Activated effector memory CD4-positive, alpha-beta T cell treated with Interleukin-2 at 50 U/mL for 16 hours (primary cell): ENCODE data around the gene GH2.
"Not testable (repeated sequence)": the region's sequence is repeated elsewhere in the genome, so short reads cannot be mapped to it uniquely, and the experiment has no call there.

ENCODE experiments used
- DNase-seq: peaks from one replicate; pipeline ENCODE4 v3.0.0-alpha.2; 2020

The GH2 gene

DNA sequence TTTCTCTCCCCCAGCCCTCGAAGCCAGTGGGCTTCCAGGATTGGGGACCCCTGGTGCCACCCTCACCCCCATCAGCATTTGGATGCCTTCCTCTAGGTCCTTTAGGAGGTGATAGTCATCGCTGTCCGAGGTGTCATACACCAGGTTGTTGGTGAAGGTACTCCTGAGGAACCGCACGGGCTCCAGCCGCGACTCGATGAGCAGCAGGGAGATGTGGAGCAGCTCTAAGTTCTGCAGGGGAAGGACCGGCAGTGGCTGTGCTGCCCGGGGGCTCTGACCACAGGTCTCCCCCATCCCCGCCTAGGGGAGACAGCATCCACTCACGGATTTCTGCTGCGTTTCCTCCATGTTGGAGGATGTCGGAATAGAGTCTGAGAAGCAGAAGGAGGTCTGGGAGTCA, 28.4 kb upstream of the GH2 start:
- no peak for DNase-seq

DNA sequence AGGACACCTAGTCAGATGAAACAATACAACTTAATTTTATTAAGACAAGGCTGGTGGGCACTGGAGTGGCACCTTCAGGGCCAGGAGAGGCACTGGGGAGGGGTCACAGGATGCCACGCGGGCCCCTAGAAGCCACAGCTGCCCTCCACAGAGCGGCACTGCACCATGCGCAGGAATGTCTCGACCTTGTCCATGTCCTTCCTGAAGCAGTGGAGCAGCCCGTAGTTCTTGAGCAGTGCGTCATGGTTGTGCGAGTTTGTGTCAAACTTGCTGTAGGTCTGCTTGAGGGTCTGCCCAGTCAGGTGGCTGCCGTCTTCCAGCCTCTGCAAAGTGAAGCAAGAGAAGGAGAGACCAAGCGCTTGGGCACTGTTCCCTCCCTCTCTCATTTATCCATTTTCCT, 27.8 kb upstream of the GH2 start:
- DNase-seq = not testable (repeated sequence)

DNA sequence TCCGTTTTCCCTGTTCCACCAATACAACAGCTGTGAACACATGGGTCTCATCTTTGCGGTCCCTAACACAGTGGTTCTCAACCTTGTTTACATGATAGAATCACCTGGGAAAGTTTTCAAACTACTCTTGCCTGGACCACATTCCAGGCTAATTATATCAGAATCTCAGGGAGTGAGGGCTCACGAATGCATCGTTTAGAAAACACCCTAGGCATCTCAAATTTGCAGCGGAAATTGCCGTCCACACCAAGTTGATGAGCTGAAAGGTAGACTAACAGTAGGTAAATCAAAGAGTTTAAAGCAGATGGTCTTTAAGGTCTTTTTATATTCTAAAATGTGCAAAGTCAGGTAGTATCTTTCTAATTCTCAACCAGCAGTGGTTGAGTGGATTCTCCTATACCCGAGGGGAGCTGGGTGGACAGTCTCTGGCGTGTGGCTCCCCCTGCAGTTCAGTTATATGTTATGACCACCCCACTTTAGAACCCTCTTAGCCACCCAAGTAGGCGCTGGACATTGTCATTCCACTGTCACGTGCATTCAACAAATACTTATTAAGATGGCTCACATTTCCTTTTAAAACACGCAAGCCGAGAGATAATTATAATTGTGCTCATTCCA, 25.5 kb upstream of the GH2 start:
- DNase-seq = not testable (repeated sequence)

- DNase-seq = not testable (repeated sequence)
Observed at GRCh38 chr17:63904796-63905195, 23.1 kb upstream of the GH2 start.

GRCh38 chr17:63903787-63904201, 22.1 kb upstream of the GH2 start:
- DNase-seq = not testable (repeated sequence)

- not testable (repeated sequence) for DNase-seq
Observed at GRCh38 chr17:63901971-63902370, 20.2 kb upstream of the GH2 start.

- DNase-seq = not testable (repeated sequence)
Observed at GRCh38 chr17:63898899-63899798, 17.4 kb upstream of the GH2 start.

DNA sequence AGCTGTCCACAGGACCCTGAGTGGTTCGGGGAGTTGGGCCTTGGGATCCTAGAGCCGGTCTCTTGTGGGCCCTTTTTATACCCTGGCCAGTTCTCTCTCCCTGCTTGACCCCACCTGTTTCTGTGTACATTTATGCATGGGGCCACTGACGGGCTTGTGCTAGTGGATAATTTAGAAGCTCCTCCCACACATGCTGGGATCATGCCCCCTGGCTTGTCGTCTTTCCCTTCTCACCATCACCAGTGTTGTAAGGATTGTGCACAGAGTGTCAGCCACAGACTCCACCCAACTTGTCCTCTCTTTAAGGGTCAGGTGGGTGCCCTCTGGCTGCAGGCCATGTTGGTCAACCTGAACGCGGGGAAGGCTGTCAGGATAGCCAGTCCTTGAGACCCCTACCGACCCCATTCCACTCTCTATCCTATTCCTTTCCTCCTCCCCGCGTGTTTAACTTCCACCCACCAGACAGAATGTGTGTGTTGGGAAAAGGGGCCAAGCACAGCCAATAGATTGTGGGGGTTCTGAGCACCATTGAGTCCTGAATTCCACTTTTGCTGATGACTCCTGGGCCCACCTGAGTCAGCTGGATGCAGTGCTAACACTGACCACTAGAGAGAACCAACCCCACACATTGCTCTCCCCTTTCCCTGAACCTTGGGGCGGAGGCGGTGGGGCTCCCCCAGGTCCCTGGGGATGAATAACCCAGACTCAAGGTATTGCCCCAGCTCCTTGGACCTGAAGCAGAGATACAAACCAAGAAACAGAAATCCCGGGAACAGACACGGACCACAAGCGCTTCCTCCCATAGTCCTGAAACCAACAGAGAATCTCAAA, 15.0 kb upstream of the GH2 start, which contains the start of gene CSH1:
Gene CSH1, minus strand, starts transcription at position 51 of the 831 bp plus-strand sequence. CDS start 63 bp downstream, outside the sequence.
- not testable (repeated sequence) for DNase-seq

DNA sequence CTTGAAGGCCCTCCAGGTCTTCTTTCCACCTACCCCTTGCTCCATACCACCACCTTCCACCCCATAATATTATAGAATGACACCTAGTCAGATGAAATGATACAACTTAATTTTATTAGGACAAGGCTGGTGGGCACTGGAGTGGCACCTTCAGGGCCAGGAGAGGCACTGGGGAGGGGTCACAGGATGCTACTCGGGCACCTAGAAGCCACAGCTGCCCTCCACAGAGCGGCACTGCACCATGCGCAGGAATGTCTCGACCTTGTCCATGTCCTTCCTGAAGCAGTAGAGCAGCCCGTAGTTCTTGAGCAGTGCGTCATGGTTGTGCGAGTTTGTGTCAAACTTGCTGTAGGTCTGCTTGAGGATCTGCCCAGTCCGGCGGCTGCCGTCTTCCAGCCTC, 13.1 kb upstream of the GH2 start:
- not testable (repeated sequence) for DNase-seq

GRCh38 chr17:63894021-63894420, 12.3 kb upstream of the GH2 start:
- DNase-seq = not testable (repeated sequence)

- DNase-seq = not testable (repeated sequence)
Observed at GRCh38 chr17:63892316-63893037, 10.7 kb upstream of the GH2 start.

DNA sequence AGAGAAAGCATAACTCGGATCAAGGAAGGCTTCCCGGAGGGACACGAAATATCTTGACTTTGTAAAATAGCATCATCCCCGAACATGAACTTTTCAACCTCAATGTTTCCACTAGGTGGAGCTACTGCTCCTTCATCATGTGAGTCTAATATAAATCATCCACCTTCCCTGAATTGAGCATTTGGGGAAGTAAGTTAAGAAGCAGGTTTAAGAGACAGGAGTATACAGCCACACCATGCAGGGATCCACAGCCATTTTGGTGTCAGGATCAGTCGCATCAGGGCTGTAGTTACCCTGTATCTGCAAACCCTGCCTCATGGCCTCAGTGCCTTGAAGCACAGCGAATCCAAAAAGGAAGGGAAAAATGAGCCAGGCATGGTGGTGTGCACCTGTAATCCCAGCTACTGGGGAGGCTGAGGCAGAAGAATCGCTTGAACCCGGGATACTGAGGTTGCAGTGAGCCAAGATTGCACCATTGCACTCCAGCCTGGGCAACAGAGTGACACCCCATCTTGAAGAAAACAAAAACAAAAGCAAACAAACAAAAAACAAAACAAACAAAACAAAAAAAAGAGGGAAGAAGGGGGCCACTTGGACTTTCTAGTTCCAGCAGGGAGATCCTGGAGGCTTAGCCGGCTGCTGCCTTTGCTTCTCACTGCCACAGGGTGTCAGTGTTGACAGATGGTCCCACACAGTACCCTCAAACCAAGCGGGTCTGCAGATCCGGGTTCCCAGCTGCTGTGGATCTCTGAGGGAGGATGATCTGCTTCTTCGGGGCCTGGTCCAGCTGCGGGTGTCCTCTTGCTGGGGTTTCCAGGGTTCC, 7.5 kb upstream of the GH2 start:
- not testable (repeated sequence) for DNase-seq

DNA sequence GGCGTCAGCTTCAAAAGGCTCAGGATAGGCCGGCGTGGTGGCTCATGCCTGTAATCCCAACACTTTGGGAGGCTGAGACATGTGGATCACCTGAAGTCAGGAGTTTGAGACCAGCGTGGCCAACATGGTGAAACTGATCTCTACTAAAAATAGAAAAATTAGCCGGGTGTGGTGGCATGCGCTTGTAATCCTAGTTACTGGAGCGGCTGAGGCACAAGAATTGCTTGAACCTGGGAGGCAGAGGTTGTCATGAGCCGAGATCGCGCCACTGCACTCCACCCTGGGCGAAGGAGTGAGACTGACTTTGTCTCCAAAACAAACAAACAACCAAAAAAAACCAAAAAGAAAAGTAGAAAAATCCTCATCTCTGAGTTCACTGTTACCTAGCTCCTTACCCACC, 3.4 kb upstream of the GH2 start:
- not testable (repeated sequence) for DNase-seq

GRCh38 chr17:63882626-63883126, 932 bp upstream of the GH2 start:
- not testable (repeated sequence) for DNase-seq

GRCh38 chr17:63881337-63881736, 407 bp downstream of the GH2 start:
- DNase-seq = not testable (repeated sequence)

GRCh38 chr17:63880706-63881105, 1.0 kb downstream of the GH2 start:
- DNase-seq = no peak

- not testable (repeated sequence) for DNase-seq
Observed at GRCh38 chr17:63878413-63878812, 3.3 kb downstream of the GH2 start.

GRCh38 chr17:63874693-63875092, 7.1 kb downstream of the GH2 start:
- not testable (repeated sequence) for DNase-seq

- not testable (repeated sequence) for DNase-seq
Observed at GRCh38 chr17:63874061-63874626, 7.6 kb downstream of the GH2 start.

- not testable (repeated sequence) for DNase-seq
Observed at GRCh38 chr17:63873577-63873976, 8.2 kb downstream of the GH2 start, which contains the start of gene CSH2. Gene CSH2, minus strand, starts transcription at chr17:63873677. Its CDS starts 63 bp downstream, at chr17:63873614.
